HG03432 (cell line): Measurements from ENCODE around the gene ATF1.
"Not testable (repeated sequence)": the region's sequence is repeated elsewhere in the genome, so short reads cannot be mapped to it uniquely, and the experiment has no call there.

Experiments
- ATAC-seq: cut with Tn5 transposase; IDR thresholded peaks from one replicate; pipeline ENCODE4 v1.9.1; 2021; ENCODE audit warnings: mild to moderate bottlenecking, moderate library complexity; ENCODE audit not compliant: unreplicated experiment

The ATF1 gene

GRCh38 chr12:50751948-50752721, 11.8 kb upstream of the ATF1 start:
- ATAC-seq, result no peak

GRCh38 chr12:50753232-50753769, 10.6 kb upstream of the ATF1 start:
- no peak for ATAC-seq

GRCh38 chr12:50764286-50765094, 589 bp downstream of the ATF1 start:
- ATAC-seq, result peak; percentile 51

GRCh38 chr12:50765095-50765911, 1.4 kb downstream of the ATF1 start:
- peak; percentile 1 for ATAC-seq

GRCh38 chr12:50768391-50768790, 4.5 kb downstream of the ATF1 start:
- ATAC-seq, result no peak

GRCh38 chr12:50768813-50769212, 4.9 kb downstream of the ATF1 start:
- ATAC-seq, result not testable (repeated sequence)

GRCh38 chr12:50771409-50771808, 7.5 kb downstream of the ATF1 start:
- no peak for ATAC-seq

GRCh38 chr12:50772470-50772869, 8.6 kb downstream of the ATF1 start:
- no peak for ATAC-seq

- ATAC-seq, result no peak
These were observed 9.0 kb downstream of the ATF1 start for GRCh38 chr12:50772877-50773276.

- no peak for ATAC-seq
These were observed 11.3 kb downstream of the ATF1 start for GRCh38 chr12:50775251-50775650.

- ATAC-seq, result no peak
These were observed 13.1 kb downstream of the ATF1 start for GRCh38 chr12:50776749-50777728.

GRCh38 chr12:50778663-50779590, 15.0 kb downstream of the ATF1 start:
- no peak for ATAC-seq

- ATAC-seq, result no peak
These were observed 16.1 kb downstream of the ATF1 start for GRCh38 chr12:50780013-50780412.

GRCh38 chr12:50784501-50784900, 20.6 kb downstream of the ATF1 start:
- ATAC-seq, result no peak

- no peak for ATAC-seq
These were observed 21.6 kb downstream of the ATF1 start for GRCh38 chr12:50785406-50786001.

- ATAC-seq, result no peak
These were observed 22.8 kb downstream of the ATF1 start for GRCh38 chr12:50786498-50787231.

GRCh38 chr12:50787618-50788017, 23.7 kb downstream of the ATF1 start:
- no peak for ATAC-seq

GRCh38 chr12:50788561-50788960, 24.7 kb downstream of the ATF1 start:
- no peak for ATAC-seq
